ENCODE measurements around the gene PRDM15.
"Not testable (repeated sequence)": the region's sequence is repeated elsewhere in the genome, so short reads cannot be mapped to it uniquely, and the experiment has no call there.

The PRDM15 gene

DNA sequence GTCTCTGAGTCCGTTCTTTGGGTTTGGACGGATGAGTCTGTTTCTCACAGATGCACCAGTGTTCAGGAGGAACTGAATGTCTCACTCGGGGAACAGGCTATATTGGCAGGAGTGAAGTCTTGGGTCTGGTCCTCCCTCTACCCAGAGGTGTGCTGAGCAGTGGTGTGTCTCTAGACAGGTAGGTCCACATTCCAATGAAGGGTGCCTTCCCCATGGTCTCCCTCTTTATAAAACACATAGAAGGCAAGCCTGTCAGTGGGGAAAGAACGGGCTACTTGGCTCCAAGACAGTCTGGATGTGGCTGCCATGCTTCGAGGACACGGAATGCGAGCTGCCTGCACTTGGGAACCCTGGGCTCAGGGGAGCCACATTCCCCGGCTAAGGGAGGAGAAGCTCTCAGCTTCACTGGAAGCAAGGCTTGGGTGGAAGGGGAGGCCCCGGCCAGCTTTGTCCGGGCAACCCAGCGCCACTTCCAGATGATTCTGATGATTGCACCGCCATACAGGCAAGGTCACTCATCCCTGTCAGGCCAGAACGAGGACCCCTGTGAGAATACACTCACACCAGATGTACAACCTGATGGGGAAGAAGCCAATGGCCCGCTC, 82.6 kb downstream of the PRDM15 start:
- TF ChIP-seq, protein P1, sequence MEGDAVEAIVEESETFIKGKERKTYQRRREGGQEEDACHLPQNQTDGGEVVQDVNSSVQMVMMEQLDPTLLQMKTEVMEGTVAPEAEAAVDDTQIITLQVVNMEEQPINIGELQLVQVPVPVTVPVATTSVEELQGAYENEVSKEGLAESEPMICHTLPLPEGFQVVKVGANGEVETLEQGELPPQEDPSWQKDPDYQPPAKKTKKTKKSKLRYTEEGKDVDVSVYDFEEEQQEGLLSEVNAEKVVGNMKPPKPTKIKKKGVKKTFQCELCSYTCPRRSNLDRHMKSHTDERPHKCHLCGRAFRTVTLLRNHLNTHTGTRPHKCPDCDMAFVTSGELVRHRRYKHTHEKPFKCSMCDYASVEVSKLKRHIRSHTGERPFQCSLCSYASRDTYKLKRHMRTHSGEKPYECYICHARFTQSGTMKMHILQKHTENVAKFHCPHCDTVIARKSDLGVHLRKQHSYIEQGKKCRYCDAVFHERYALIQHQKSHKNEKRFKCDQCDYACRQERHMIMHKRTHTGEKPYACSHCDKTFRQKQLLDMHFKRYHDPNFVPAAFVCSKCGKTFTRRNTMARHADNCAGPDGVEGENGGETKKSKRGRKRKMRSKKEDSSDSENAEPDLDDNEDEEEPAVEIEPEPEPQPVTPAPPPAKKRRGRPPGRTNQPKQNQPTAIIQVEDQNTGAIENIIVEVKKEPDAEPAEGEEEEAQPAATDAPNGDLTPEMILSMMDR (IDR thresholded peaks at IDR 0.05; ENCODE audit: low read depth, low read length, missing control alignments), result no peak
- H3K4me3 ChIP-seq (ENCODE audit: low read depth, low read length), result no peak overlapping the region
- no peak for DNase-seq (ENCODE audit: low read depth)

DNA sequence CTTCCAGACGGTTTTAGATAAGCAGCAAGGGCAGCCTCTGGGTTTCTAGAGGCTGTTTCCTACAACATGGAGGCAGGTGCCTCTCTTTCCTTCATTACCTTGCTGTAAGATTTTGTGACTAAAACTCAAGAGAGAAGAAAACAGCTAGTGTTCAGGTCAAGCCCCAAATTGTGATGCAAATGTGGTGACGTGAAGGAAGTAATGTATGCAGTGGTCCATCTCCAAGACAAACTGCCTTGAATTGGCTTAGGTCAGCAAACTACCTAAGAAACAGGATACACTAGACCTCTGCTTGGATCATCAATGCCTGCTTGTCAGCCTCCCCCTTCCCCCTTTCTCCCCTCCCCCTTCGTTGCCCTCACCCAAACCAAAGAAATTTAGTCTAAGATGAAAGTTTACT, 83.4 kb downstream of the PRDM15 start:
- TF ChIP-seq, protein P1 (IDR thresholded peaks at IDR 0.05; ENCODE audit: low read depth, low read length, missing control alignments), result no peak
- DNase-seq (ENCODE audit: low read depth), result no peak
- no peak overlapping the region for H3K4me3 ChIP-seq (ENCODE audit: low read depth, low read length)

DNA sequence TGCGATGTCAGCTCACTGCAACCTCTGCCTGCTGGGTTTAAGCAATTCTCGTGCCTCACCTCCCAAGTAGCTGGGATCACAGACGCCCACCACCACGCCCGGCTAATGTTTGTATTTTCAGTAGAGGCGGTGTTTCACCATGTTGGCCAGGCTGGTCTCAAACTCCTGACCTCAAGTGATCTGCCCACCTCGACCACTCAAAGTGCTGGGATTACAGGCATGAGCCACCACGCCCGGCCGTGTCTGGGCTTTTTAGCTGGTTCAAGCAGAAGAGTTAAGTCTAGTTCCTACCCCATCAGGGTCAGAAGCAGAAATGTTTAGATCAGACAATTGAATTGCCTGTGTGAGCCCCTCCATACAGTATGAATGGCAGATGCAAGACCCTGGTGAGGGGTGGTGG, 84.5 kb downstream of the PRDM15 start:
- H3K4me3 ChIP-seq (ENCODE audit: low read depth, low read length), result no peak overlapping the region
- TF ChIP-seq, protein P1 (IDR thresholded peaks at IDR 0.05; ENCODE audit: low read depth, low read length, missing control alignments), result no peak
- no peak for DNase-seq (ENCODE audit: low read depth)

DNA sequence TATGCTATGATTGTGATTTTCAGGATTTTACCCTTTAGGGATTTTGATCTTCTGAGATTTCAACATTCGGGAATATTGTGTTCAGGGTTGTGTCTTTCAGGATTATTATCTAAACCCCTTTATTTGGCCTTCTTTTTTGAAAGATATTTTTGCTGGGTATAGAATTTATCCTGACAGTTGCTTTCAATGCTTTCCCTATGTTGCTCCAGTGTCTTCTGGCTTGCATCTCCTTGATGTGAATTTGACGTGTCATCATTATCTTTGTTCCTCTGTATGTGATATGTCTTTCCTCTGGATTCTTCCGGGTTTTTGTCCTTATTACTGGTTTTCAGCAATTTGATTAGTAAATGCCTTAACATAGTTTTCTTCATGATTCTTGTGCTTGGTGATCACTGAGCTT, 86.4 kb downstream of the PRDM15 start:
- H3K4me3 ChIP-seq (ENCODE audit: low read depth, low read length), result no peak overlapping the region
- no peak for DNase-seq (ENCODE audit: low read depth)
- TF ChIP-seq, protein P1 (IDR thresholded peaks at IDR 0.05; ENCODE audit: low read depth, low read length, missing control alignments), result no peak

DNA sequence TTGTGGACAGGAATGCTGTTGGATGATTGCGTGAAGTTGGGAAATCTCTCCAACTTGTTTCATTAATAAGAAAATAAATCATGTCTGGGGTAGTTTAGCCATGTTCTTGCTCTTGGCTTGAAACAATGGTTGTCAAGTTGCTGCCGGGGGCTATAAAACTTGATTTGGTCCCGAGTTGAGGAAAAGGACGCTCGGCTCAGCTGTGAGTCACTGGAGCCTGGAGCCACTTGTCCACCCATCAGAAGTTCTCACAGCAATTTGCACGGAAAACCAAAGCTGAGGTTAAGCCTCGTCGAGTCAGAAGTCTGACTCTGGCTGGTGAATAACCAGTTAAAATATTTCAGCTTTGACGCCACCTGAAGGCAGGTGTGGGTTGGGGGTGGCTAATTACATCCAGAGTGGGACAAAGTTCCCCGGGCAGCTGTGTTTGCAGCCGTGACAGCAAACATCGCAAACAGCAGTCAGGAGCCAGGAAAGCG, 92.6 kb downstream of the PRDM15 start:
- DNase-seq (ENCODE audit: low read depth), result no peak
- TF ChIP-seq, protein P1 (IDR thresholded peaks at IDR 0.05; ENCODE audit: low read depth, low read length, missing control alignments), result no peak
- no peak overlapping the region for H3K4me3 ChIP-seq (ENCODE audit: low read depth, low read length)

DNA sequence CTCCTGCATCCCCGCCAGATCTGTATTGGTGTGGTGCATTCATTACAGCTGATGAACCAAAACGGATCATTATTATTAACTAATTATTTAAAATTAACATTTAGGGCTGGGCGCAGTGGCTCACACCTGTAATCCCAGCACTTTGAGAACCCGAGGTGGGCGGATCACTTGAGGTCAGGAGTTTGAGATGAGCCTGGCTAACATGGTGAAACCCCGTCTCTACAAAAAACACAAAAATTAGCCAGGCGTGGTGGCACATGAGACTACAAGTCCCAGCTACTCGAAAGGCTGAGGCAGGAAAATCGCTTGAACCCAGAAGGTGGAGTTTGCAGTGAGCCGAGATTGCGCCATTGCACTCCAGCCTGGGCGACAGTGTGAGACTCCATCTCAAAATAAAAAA, 93.9 kb downstream of the PRDM15 start:
- DNase-seq (ENCODE audit: low read depth); H3K4me3 ChIP-seq (ENCODE audit: low read depth, low read length): not testable (repeated sequence)

DNA sequence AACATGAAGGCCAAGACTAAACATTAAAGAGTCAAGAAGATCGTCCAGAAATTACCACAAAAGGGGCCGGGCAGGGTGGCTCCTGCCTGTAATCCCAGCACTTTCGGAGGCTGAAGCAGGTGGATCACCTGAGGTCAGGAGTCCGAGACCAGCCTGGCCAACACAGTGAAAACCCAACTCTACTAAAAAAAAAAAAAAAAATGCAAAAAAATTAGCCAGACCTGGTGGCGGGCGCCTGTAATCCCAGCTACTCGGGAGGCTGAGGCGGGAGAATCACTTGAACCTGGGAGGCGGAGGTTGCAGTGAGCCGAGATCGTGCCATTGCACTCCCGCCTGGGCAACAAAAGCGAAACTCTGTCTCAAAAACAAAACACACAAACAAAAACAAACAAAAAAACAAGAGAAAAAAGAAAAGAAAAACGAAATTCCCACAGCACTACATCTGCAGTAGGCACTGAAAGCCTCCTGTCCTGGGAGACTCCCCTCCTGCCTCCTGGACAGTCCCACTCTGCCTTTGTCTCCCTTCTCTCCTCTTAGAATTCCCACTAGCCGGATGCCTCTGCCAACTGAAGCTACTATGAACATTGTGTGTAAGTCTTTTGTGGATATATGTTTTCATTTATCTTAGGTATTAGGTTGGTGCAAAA, 94.6 kb downstream of the PRDM15 start:
- H3K4me3 ChIP-seq (ENCODE audit: low read depth, low read length), result no peak overlapping the region
- DNase-seq (ENCODE audit: low read depth), result no peak
- TF ChIP-seq, protein P1 (IDR thresholded peaks at IDR 0.05; ENCODE audit: low read depth, low read length, missing control alignments), result no peak
